Femur (tissue), 1 donor: ENCODE measurements around the gene SPECC1L.

Source experiments
- DNase-seq: peaks from one replicate; pipeline ENCODE4 v3.0.0-alpha.2; 2017

SPECC1L gene

DNA sequence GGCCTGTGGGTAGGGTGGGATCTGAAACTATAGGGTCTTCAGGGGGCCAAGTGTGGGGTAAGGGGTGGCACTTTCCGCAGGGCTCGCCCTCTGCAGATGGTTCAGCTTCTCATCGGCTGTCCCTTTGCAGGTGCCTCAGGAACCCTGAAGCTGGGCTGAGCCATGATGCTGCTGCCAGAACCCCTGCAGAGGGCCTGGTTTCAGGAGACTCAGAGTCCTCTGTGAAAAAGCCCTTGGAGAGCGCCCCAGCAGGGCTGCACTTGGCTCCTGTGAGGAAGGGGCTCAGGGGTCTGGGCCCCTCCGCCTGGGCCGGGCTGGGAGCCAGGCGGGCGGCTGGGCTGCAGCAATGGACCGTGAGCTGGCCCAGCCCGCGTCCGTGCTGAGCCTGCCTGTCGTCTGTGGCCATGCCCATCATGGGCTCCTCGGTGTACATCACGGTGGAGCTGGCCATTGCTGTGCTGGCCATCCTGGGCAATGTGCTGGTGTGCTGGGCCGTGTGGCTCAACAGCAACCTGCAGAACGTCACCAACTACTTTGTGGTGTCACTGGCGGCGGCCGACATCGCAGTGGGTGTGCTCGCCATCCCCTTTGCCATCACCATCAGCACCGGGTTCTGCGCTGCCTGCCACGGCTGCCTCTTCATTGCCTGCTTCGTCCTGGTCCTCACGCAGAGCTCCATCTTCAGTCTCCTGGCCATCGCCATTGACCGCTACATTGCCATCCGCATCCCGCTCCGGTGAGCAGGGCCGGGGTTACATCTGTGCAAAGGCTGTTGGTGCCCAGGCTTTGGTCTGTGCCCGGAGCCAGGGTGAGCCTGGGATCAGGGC is 162.6 kb downstream of the SPECC1L start:
- no peak for DNase-seq

DNA sequence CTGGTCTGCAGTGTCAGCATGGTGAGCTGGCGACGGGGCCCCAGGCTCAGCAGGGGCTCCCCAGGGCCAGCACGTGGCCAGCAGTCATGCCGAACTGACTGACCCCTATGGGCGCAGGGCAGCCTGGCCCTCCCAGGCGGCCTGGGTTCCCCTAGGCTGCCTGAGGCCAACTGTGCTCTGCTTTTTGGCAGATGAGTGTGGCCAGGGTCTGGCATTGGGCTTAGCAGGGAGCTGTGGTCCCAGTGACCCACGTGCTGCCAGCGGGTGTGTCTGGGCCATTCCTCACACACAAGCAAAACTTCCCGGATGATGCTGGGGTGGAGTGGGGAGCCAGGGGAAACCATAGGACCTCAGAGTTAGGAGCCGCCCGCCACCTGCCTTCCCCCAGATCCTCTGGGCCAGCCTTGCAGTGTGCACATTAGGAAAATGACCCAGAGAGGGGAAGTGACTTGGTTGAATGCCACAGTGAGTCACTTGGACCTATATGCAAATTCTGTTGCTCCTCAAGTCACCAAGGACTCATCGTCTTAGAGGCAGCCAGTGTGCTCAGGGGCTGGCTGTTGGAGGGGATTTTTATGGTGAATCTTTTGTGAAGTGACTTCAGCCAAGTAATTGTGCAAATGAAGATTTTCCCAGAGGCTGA is 163.3 kb downstream of the SPECC1L start:
- DNase-seq, result peak; percentile 84

DNA sequence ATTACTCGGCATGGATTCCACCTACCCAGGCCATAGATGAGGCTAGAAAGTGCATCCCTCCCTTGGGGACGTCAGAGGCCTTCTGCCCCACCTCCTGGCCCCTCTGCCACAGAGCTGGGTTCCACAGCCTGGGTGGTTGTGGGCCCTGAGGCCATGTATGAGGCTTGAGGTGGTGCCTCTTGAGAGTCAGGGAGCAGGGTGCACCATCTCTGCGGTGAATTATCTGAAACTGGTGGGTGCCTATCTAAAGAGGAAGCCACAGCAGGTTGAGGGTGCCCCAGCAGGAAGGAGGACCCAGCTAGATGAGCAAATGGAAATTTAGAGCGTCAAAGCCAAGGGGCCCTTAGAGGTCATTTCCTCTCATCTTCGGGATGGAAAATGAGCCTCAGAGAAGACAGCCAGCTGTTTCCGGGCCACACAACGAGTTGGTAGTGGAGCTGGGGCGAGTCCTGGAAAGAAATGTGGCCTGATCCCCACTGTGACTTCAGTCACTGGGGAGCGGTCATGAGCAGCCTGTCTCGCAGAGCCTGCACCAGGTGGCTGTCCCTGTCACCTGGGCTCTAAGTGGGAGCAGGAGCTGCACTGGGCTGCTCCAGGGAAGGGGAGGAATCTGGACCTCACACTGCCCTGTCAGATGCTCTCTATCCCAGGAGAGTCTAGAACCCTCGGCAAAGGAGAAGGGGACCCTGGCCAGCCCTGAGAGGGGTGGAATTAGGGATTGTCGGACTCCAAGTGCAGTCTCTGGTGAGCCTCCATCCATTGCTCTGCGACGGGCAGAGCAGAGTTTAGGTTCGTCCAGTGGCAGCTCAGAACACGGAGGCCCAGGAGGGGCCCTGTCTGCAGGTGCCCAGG is 164.1 kb downstream of the SPECC1L start:
- DNase-seq, result peak; percentile 92

GRCh38 chr22:24435323-24435645 is 164.7 kb downstream of the SPECC1L start:
- peak; percentile 20 for DNase-seq

DNA sequence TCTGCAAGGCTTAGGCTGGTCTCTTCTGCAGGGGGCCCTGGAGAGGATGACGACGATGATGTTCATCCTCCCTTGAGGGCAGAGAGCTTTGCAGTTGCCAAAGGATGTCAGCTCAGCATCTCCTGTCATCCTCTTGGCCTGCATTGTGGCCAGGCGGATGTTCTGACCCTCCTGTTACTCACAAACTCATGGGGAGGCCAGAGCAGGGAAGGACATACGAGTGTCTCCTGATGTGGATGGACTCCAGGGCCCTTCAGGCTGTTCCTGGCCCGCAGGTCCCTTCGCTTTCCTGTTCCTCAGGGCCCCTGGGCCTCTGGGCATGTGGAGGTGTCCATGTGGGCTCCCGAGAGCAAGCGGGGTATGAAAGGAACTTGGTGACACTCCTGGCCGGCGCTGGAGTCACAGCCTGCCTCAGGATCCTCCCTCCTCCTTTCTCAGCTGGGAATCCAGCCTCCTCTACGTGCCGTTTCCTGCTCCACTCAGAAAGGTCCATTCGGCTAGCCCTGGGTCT is 165.3 kb downstream of the SPECC1L start:
- no peak for DNase-seq

DNA sequence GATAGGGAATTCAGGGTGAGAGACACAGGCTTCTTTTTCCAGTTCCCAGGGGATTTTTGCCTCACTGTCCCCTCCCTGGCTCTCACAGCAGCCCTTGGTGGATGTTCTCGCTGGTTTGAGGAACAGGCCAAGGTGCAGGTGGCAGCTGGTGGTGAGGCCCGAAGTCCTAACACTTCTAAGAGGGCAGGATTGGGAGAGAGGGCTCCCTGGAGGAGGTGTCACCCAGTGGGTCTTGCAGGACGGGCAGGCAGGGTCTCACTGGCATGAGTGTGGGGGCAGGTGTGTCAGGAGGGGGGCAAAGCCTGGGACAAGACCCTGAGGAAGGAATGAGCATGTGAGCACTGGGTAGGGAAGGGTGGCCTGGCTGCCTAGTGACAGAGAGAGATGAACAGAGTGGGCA is 165.9 kb downstream of the SPECC1L start:
- DNase-seq, result no peak

GRCh38 chr22:24437091-24437490 is 166.5 kb downstream of the SPECC1L start:
- no peak for DNase-seq

DNA sequence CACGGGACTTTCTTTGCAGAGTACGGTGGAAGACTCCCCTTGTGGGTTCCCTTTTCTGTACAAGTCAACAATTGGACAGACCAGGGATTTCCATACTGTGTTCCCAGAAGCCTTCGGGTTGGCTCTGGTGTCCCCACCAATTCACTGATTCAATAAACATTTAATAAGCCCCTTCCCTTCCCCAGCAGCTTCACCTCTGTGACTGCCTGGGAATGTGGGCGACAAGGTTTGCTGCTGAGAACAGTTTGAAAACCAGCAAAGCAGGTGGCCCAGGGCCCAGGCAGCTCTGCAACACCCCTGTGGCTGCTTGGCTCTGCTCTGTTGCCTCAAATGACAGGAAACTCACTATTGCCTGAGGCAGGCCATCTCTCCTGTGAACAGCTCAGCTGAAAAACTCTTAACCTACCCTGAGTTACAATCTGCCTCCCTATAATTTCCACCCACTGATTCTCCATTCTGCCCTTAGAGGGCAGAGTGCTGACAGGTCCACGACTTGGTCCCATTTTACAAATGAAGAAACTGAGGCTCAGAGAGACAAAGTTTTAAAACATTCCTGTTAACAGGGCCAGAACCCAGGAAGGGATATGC is 167.2 kb downstream of the SPECC1L start:
- DNase-seq, result no peak

- DNase-seq, result no peak
Observed at GRCh38 chr22:24440270-24440717, 169.7 kb downstream of the SPECC1L start.

DNA sequence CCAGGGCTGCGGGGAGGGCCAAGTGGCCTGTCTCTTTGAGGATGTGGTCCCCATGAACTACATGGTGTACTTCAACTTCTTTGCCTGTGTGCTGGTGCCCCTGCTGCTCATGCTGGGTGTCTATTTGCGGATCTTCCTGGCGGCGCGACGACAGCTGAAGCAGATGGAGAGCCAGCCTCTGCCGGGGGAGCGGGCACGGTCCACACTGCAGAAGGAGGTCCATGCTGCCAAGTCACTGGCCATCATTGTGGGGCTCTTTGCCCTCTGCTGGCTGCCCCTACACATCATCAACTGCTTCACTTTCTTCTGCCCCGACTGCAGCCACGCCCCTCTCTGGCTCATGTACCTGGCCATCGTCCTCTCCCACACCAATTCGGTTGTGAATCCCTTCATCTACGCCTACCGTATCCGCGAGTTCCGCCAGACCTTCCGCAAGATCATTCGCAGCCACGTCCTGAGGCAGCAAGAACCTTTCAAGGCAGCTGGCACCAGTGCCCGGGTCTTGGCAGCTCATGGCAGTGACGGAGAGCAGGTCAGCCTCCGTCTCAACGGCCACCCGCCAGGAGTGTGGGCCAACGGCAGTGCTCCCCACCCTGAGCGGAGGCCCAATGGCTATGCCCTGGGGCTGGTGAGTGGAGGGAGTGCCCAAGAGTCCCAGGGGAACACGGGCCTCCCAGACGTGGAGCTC is 170.2 kb downstream of the SPECC1L start:
- no peak for DNase-seq

DNA sequence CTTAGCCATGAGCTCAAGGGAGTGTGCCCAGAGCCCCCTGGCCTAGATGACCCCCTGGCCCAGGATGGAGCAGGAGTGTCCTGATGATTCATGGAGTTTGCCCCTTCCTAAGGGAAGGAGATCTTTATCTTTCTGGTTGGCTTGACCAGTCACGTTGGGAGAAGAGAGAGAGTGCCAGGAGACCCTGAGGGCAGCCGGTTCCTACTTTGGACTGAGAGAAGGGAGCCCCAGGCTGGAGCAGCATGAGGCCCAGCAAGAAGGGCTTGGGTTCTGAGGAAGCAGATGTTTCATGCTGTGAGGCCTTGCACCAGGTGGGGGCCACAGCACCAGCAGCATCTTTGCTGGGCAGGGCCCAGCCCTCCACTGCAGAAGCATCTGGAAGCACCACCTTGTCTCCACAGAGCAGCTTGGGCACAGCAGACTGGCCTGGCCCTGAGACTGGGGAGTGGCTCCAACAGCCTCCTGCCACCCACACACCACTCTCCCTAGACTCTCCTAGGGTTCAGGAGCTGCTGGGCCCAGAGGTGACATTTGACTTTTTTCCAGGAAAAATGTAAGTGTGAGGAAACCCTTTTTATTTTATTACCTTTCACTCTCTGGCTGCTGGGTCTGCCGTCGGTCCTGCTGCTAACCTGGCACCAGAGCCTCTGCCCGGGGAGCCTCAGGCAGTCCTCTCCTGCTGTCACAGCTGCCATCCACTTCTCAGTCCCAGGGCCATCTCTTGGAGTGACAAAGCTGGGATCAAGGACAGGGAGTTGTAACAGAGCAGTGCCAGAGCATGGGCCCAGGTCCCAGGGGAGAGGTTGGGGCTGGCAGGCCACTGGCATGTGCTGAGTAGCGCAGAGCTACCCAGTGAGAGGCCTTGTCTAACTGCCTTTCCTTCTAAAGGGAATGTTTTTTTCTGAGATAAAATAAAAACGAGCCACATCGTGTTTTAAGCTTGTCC is 171.0 kb downstream of the SPECC1L start:
- no peak for DNase-seq

- DNase-seq, result no peak
Observed at GRCh38 chr22:24442352-24442744, 171.7 kb downstream of the SPECC1L start.

GRCh38 chr22:24443668-24444067 is 173.0 kb downstream of the SPECC1L start:
- no peak for DNase-seq

DNA sequence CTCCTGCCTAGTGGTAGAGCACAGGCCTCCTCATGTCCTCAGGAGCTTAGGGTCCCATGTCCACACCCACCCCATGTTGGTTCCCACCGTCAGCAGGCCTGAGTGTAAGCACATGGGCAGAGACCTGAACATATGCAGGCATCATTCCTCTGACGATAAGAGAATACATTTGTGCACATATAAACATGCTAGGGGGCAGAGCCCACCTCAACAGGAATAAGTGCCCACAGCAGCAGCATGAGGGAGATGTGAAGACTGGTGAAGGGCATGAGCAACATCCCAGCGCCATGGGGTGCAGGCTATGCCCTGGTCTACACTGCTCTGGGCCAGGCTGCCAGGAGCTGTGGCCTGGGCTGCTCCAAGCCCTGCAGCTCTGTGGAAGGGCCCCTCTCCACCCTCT is 173.6 kb downstream of the SPECC1L start:
- no peak for DNase-seq

GRCh38 chr22:24444729-24445466 is 174.3 kb downstream of the SPECC1L start:
- DNase-seq, result peak; percentile 30

- DNase-seq, result no peak
Observed at GRCh38 chr22:24445481-24446259, 175.0 kb downstream of the SPECC1L start.

GRCh38 chr22:24446260-24446611 is 175.6 kb downstream of the SPECC1L start:
- DNase-seq, result no peak

GRCh38 chr22:24450610-24451009 is 180.0 kb downstream of the SPECC1L start:
- DNase-seq, result peak; percentile 70

GRCh38 chr22:24451162-24451561 is 180.5 kb downstream of the SPECC1L start:
- DNase-seq, result no peak

DNA sequence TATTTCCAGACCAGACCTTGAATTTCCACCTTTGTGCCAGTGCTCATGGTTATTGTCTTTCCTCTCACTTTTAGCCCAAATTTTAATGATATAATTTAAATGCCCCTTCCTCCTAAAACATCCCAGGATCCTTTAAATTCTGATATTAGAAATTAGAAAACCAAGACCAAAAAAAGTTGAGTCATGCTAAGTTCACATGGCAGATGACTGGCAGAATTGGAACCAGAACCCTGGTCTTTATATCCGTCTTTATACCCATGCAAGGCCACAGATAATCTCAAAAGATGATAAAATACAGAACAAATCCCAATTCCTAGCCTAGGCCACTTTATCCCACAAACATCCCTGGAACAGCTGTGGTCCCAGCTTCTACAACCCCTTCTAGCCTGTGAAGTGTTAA is 183.2 kb downstream of the SPECC1L start:
- no peak for DNase-seq
